Ureter (tissue), 1 donor: ENCODE measurements around the gene KCNAB2. TPM values are rescaled to one million over a fixed set of nuclear protein-coding genes. Genes with fewer than 3 reads are reported as not detected.

Experiments used
- DNase-seq: peaks from one replicate; pipeline ENCODE4 v3.0.0-alpha.2; 2020; ENCODE audit warnings: low spot score
- total RNA-seq: library from RNA; stranded (reverse); gene quantifications from one replicate; pipeline ENCODE4 v1.2.4, GENCODE V29; 2023
- donor health status: DM: yes; HTN: yes; CAD: no.

KCNAB2 gene
- total RNA-seq, 1 donor from 2014 or later, result 17.5 TPM

GRCh38 chr1:6149597-6149996 lies 103.9 kb downstream of the KCNAB2 start:
- DNase-seq, result no peak

GRCh38 chr1:6150006-6150938 lies 104.6 kb downstream of the KCNAB2 start:
- DNase-seq, result no peak

Other genes starting within 250 kb of the KCNAB2 start
- gene NPHP4, start 53.5 kb upstream of the KCNAB2 start, total RNA-seq, result 15.3 TPM
- gene CHD5, start 134.4 kb downstream of the KCNAB2 start, total RNA-seq, result 0.83 TPM
- gene RPL22, start 153.7 kb downstream of the KCNAB2 start, total RNA-seq, result 595 TPM
- 63.0 TPM for gene RNF207, start 160.2 kb downstream of the KCNAB2 start, total RNA-seq
- 52.1 TPM for gene ICMT, start 190.1 kb downstream of the KCNAB2 start, total RNA-seq
- not detected for gene HES3, start 198.3 kb downstream of the KCNAB2 start, total RNA-seq
- 7.2 TPM for gene GPR153, start 215.2 kb downstream of the KCNAB2 start, total RNA-seq